CD4-positive, alpha-beta T cell (primary cell): ENCODE data around the gene USP37. TPM values are rescaled to one million over a fixed set of nuclear protein-coding genes. Genes with fewer than 3 reads are reported as not detected.
A peak's percentile ranks its signal among the peaks of the same experiment; 100 is the strongest.

Experiments used
- ATAC-seq: fragments of 200-7000 bp; cut with Tn5 transposase; one replicate; pipeline ENCODE4 v1.10.0; 2022; ENCODE audit warnings: mild to moderate bottlenecking; ENCODE audit not compliant: poor library complexity
- CTCF ChIA-PET: fragments of 350-600 bp; sonication (Branson Sonifier 250); formaldehyde crosslinking; loops from one replicate; lab custom pipeline; 2021; ENCODE audit warnings: antibody characterized with exemption, inconsistent platforms; lab: Charles Lee
- POLR2A ChIA-PET: fragments of 350-600 bp; sonication (Branson Sonifier 250); formaldehyde crosslinking; loops from one replicate; lab custom pipeline; 2021; ENCODE audit warnings: antibody characterized with exemption, inconsistent platforms; lab: Charles Lee
- DNase-seq, 14 experiments: peaks; one replicate each; pipeline ENCODE4 v3.0.0-alpha.2; 2013 to 2020; ENCODE audit warnings: mixed read lengths in 2 of 14
- H3K27ac ChIP-seq, 2 donors: one replicate each; pipeline versions ENCODE4 v1.5.1 to v1.7.0; 2013; ENCODE audit warnings: low read length in 2 of 2, low read depth in 1 of 2, mild to moderate bottlenecking in 1 of 2
- H3K27me3 ChIP-seq, 2 experiments: 1 replicate in 1 of 2; 2 replicates in 1 of 2; pipeline versions ENCODE4 v1.6.1 to v1.7.0; 2013; ENCODE audit warnings: low read length in 2 of 2, control low read depth in 1 of 2, mild to moderate bottlenecking in 1 of 2, moderate library complexity in 1 of 2; ENCODE audit not compliant: insufficient read depth in 2 of 2, control insufficient read depth in 1 of 2
- H3K36me3 ChIP-seq: one replicate; pipeline ENCODE4 v1.6.1; 2013; ENCODE audit warnings: low read length, control low read depth; ENCODE audit not compliant: insufficient read depth
- H3K4me1 ChIP-seq: one replicate; pipeline ENCODE4 v1.6.1; 2013; ENCODE audit warnings: low read length, control low read depth; ENCODE audit not compliant: insufficient read depth
- H3K4me3 ChIP-seq: one replicate; pipeline ENCODE4 v1.5.1; 2013; ENCODE audit warnings: mild to moderate bottlenecking, low read length, moderate library complexity
- H3K9me3 ChIP-seq, 2 experiments: 1 replicate in 1 of 2; 2 replicates in 1 of 2; pipeline versions ENCODE4 v1.6.1 to v1.7.0; 2013; ENCODE audit warnings: low read length in 2 of 2, mild to moderate bottlenecking in 2 of 2, control low read depth in 1 of 2, moderate library complexity in 1 of 2; ENCODE audit not compliant: control insufficient read depth in 1 of 2, insufficient read depth in 1 of 2
- H3K27ac Mint-ChIP-seq: one replicate; pipeline ENCODE4 v1.8.0; 2020; ENCODE audit warnings: mixed read lengths
- H3K27me3 Mint-ChIP-seq: one replicate; pipeline ENCODE4 v1.8.0; 2021; ENCODE audit warnings: mixed read lengths
- H3K36me3 Mint-ChIP-seq: one replicate; pipeline ENCODE4 v1.8.0; 2021; ENCODE audit warnings: low read depth, mixed read lengths
- H3K4me1 Mint-ChIP-seq: one replicate; pipeline ENCODE4 v1.8.0; 2021; ENCODE audit warnings: low read depth, mixed read lengths
- H3K4me3 Mint-ChIP-seq: one replicate; pipeline ENCODE4 v1.8.0; 2020; ENCODE audit warnings: mild to moderate bottlenecking, mixed read lengths
- H3K9me3 Mint-ChIP-seq: one replicate; pipeline ENCODE4 v1.8.0; 2020; ENCODE audit warnings: mixed read lengths
- intact Hi-C, 2 experiments: fragments of 100-400 bp; cut with DNase I in 1 of 2; cut with micrococcal nuclease in 1 of 2; formaldehyde crosslinking; loops; one replicate each; pipeline versions ENCODE4 v1.15.1 to v1.9.0; 2023 to 2025; cut with DNase I, micrococcal nuclease
- total RNA-seq, 174 experiments: library from RNA in 2 of 174; stranded (reverse) in 2 of 174; gene quantifications; one replicate each; pipeline ENCODE4 v1.2.3 and lab custom pipeline; 2021 to 2026
- TF ChIP-seq, protein P1 (sequence below): fragments of 200-600 bp; IDR thresholded peaks from one replicate; pipeline ENCODE4 v1.8.0; 2022; ENCODE audit warnings: antibody characterized with exemption, mild to moderate bottlenecking

The USP37 gene
- total RNA-seq, 2 experiments from 2014 or later, result 20.2 to 24.4 TPM

DNA sequence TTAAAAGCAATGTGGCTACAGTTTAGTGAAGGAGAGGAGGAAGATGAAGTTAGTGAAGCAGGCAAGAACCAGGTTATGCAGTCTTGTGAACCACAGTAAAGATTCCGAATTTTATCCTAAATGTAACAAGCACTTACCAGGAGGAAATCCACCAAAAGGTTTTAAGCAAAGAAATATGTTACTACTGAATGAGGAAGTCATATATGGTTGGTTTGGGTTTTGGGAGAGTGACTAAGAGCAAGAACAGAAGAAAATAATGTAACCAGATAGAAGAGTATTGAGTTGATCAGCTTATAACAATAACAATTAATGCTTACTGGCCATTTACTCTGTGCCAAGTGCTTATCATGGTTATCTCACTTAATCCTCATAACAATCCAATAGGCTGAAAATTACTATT, 1.9 kb downstream of the USP37 start:
- ChIA-PET CTCF (no interaction called here), POLR2A (no interaction called here)
- H3K36me3 ChIP-seq, result peaks cover 27% of the 10 kb centered on the region
- H3K4me3 ChIP-seq, result no peak overlapping the region
- no peaks in the 10 kb centered on the region for H3K27me3 ChIP-seq
- Mint-ChIP-seq H3K27me3 (no peaks in the 10 kb centered on the region), H3K27ac (peak overlapping the region; percentile 97), H3K36me3 (peaks cover 68% of the 10 kb centered on the region), H3K4me1 (peaks cover 71% of the 10 kb centered on the region), H3K9me3 (no peaks in the 10 kb centered on the region), H3K4me3 (peak overlapping the region; percentile 96)
- no peaks in the 10 kb centered on the region for H3K9me3 ChIP-seq
- intact Hi-C loops, result loop anchor here (5.0 to 10.0 kb wide), 7 partner anchors 91 to 979 kb away; partner anchors contain the start of genes BCS1L (in 1 of the 2), CHPF (in 1 of the 2), DNPEP (in 1 of the 2) and RNF25 (in 1 of the 2)
- no peak overlapping the region for H3K27ac ChIP-seq
- ATAC-seq, result no peak
- TF ChIP-seq, protein P1, sequence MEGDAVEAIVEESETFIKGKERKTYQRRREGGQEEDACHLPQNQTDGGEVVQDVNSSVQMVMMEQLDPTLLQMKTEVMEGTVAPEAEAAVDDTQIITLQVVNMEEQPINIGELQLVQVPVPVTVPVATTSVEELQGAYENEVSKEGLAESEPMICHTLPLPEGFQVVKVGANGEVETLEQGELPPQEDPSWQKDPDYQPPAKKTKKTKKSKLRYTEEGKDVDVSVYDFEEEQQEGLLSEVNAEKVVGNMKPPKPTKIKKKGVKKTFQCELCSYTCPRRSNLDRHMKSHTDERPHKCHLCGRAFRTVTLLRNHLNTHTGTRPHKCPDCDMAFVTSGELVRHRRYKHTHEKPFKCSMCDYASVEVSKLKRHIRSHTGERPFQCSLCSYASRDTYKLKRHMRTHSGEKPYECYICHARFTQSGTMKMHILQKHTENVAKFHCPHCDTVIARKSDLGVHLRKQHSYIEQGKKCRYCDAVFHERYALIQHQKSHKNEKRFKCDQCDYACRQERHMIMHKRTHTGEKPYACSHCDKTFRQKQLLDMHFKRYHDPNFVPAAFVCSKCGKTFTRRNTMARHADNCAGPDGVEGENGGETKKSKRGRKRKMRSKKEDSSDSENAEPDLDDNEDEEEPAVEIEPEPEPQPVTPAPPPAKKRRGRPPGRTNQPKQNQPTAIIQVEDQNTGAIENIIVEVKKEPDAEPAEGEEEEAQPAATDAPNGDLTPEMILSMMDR, result no peak
- peak in 1 of 14 experiments; percentile 6 for DNase-seq
- H3K4me1 ChIP-seq, result peaks cover 29% of the 10 kb centered on the region

DNA sequence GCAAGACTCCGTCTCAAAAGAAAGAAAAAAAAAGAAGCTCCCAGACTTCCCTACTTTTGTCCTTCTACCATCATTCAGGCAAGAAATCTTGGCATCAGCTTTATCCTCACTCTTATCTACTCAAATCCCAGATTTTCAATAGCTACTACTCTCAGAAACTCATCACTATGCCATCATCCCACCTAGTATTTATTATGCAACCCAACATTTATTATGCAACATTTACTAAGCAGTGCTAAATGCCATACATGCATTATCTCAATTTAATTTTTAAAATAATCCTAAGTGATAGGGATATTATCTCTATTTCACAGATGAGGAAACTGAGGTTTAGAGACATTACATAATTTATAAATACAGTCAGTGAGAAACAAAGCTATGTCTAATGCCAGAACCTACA, 4.1 kb downstream of the USP37 start:
- Mint-ChIP-seq H3K27me3 (no peaks in the 10 kb centered on the region), H3K27ac (peak overlapping the region; percentile 28), H3K36me3 (peaks cover 72% of the 10 kb centered on the region), H3K9me3 (no peaks in the 10 kb centered on the region), H3K4me3 (no peak overlapping the region), H3K4me1 (peaks cover 49% of the 10 kb centered on the region)
- Histone ChIP-seq H3K9me3 (no peaks in the 10 kb centered on the region), H3K4me3 (no peak overlapping the region), H3K36me3 (peaks cover 48% of the 10 kb centered on the region), H3K27ac (no peak overlapping the region), H3K27me3 (no peaks in the 10 kb centered on the region), H3K4me1 (peaks cover 13% of the 10 kb centered on the region)
- CTCF ChIA-PET, result interaction anchor here (0.7 kb wide), 1 partner anchor 294 kb away, joined by 3 read pairs; the partner anchor contains the start of gene PNKD
- POLR2A ChIA-PET, result no interaction called here
- TF ChIP-seq, protein P1, result no peak
- no peak for DNase-seq
- intact Hi-C loops, result loop anchor here in 1 of 2 experiments (10.0 kb wide), 2 partner anchors 691 to 981 kb away; partner anchors contain the start of genes CHPF, TMEM198, TUBA4A and TUBA4B
- no peak for ATAC-seq

DNA sequence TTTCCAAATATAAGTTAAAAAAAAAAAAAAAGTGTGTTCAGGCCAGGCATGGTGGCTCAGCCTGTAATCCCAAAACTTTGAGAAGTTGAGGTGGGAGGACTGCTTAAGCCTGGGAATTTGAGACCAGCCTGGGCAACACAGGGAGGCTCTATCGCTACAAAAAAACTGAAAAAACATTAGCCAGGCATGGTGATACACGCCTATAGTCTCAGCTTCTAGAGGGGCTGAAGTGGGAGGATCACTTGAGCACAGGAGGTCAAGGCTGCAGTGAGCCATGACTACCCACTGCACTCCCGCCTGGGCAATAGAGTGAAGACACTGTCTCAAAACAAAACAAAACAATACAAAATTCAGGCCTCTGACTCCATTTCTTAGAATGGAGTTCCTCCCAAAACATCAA, 9.2 kb downstream of the USP37 start:
- CTCF ChIA-PET, result no interaction called here
- Histone ChIP-seq H3K36me3 (peaks cover 67% of the 10 kb centered on the region), H3K9me3 (no peaks in the 10 kb centered on the region), H3K4me3 (no peak overlapping the region), H3K27ac (no peak overlapping the region), H3K27me3 (no peaks in the 10 kb centered on the region), H3K4me1 (no peaks in the 10 kb centered on the region)
- TF ChIP-seq, protein P1, result no peak
- H3K9me3 Mint-ChIP-seq, result no peaks in the 10 kb centered on the region
- DNase-seq (no peak), ATAC-seq (no peak)
- peaks cover 20% of the 10 kb centered on the region for H3K4me1 Mint-ChIP-seq
- POLR2A ChIA-PET, result no interaction called here
- intact Hi-C loops, result no loop called here
- H3K27me3 Mint-ChIP-seq, result no peaks in the 10 kb centered on the region
- H3K4me3 Mint-ChIP-seq, result no peak overlapping the region
- peaks cover 81% of the 10 kb centered on the region for H3K36me3 Mint-ChIP-seq
- H3K27ac Mint-ChIP-seq, result no peak overlapping the region
